Progenitor cell of endocrine pancreas (in vitro differentiated cells): ENCODE measurements around the gene GRK5. TPM values are rescaled to one million over a fixed set of nuclear protein-coding genes. Genes with fewer than 3 reads are reported as not detected.

ENCODE experiments used
- DNase-seq: peaks from one replicate; pipeline ENCODE4 v3.0.0; 2021; ENCODE audit warnings: low spot score; ENCODE audit not compliant: unreplicated experiment
- H3K27ac Mint-ChIP-seq: 2 replicates; pipeline ENCODE4 v1.8.0; 2021; ENCODE audit warnings: mild to moderate bottlenecking, moderate library complexity, mixed read lengths
- H3K27me3 Mint-ChIP-seq: 2 replicates; pipeline ENCODE4 v1.8.0; 2021; ENCODE audit warnings: mixed read lengths
- H3K36me3 Mint-ChIP-seq: 2 replicates; pipeline ENCODE4 v1.8.0; 2022; ENCODE audit warnings: mixed read lengths; ENCODE audit not compliant: insufficient read depth
- H3K4me1 Mint-ChIP-seq: 2 replicates; pipeline ENCODE4 v1.8.0; 2021; ENCODE audit warnings: low read depth, mixed read lengths
- H3K4me3 Mint-ChIP-seq: 2 replicates; pipeline ENCODE4 v1.8.0; 2021; ENCODE audit warnings: low read depth, mild to moderate bottlenecking, moderate library complexity, mixed read lengths
- H3K9me3 Mint-ChIP-seq: 2 replicates; pipeline ENCODE4 v1.8.0; 2021; ENCODE audit warnings: low read depth, mixed read lengths
- CTCF ChIP-seq: fragments of 200-600 bp; sonication (generic); IDR thresholded peaks from one replicate; pipeline ENCODE4 v1.5.0; 2021; ENCODE audit warnings: antibody characterized with exemption, mild to moderate bottlenecking; ENCODE audit not compliant: unreplicated experiment
- total RNA-seq: library from RNA; stranded (reverse); gene quantifications from 2 replicates; pipeline ENCODE4 v1.2.1, GENCODE V29; 2021

The GRK5 gene
- total RNA-seq, 1 donor from 2014 or later: 21.6 TPM

DNA sequence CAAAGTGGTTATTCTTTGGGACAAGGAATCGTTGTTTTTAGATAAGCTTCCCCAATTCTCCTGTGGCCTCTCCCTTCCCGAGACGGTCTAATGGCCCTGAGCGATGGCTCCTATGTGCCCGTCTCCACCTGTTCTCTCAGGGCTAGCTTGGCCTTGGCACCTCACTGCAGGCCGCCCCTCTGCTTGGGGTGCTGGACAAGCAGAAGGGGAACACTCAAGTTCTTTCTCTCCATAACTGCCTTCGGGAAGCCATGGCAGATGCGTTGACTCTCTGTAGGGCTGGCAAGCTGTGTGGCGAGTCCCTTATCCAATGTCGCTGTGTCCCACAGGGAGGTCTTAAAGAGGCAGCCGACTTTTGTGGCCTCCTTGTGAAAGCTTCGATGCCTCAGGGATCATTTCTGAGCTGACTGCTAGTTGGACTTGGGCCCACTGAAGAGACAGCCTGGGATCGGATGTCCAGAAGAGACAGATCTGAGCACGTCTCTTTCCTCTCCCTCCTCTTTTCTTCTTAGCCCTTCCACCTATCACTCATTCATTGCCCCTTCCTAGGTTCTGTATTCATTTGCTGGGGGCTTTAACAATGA is 70.8 kb downstream of the GRK5 start:
- no peak for TF ChIP-seq CTCF
- H3K27ac Mint-ChIP-seq: no peak overlapping the region
- H3K36me3 Mint-ChIP-seq: peaks cover 7% of the 10 kb centered on the region
- peaks cover 14% of the 10 kb centered on the region for H3K4me1 Mint-ChIP-seq
- peaks cover 7% of the 10 kb centered on the region for H3K9me3 Mint-ChIP-seq
- H3K4me3 Mint-ChIP-seq: no peak overlapping the region
- DNase-seq: no peak
- H3K27me3 Mint-ChIP-seq: no peaks in the 10 kb centered on the region

GRCh38 chr10:119279441-119279840 is 72.1 kb downstream of the GRK5 start:
- Mint-ChIP-seq H3K27ac (no peak overlapping the region), H3K4me3 (no peak overlapping the region), H3K4me1 (peaks cover 11% of the 10 kb centered on the region), H3K9me3 (peaks cover 7% of the 10 kb centered on the region), H3K27me3 (no peaks in the 10 kb centered on the region), H3K36me3 (peaks cover 7% of the 10 kb centered on the region)
- TF ChIP-seq CTCF: no peak
- no peak for DNase-seq

DNA sequence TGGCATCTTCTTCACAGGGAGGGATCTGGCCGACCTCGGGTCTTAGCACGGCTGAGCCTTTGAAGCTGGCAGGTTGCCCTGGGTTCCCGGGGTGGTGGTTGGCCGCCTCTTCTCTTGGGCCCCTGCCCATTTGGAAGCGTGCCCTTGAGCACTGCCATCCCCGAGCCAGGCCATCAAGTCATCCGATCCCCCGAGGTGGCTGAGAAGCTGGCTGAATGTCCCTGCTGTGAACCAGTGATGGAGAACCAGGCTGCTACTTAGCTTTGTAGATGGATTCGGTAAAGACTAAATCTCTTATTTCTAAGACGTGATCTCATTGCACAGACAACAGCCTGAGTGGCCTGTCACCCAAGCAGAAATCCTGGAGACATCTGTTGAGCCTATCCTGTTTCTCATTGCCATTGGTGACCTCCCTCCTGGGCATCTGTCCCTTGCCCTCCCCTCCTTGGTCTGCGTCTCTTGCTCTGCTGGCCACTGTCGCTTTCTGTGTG is 74.3 kb downstream of the GRK5 start:
- peaks cover 7% of the 10 kb centered on the region for H3K36me3 Mint-ChIP-seq
- H3K4me1 Mint-ChIP-seq: peaks cover 3% of the 10 kb centered on the region
- H3K27me3 Mint-ChIP-seq: no peaks in the 10 kb centered on the region
- H3K9me3 Mint-ChIP-seq: peaks cover 7% of the 10 kb centered on the region
- TF ChIP-seq CTCF: no peak
- no peak for DNase-seq
- H3K27ac Mint-ChIP-seq: no peak overlapping the region
- no peak overlapping the region for H3K4me3 Mint-ChIP-seq

DNA sequence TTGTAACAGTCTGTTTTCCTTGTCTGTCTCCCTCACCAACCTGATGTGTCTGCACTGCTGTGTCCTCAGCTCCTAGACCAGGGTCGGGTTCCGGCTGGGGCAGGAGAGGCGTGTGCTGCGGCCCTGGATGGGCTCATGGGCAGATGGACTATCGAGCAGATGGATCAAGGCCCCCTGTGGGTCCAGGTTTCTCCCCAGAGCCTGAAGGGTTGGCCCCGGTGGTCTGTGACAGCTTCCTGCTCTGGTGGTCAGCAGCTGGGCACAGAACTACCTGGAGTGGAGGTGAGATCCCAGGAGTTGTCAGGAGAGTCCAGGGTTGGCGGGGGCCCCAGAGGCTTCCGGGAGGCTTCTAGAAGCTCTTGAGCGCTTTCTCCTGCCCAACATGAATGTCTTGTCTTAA is 75.1 kb downstream of the GRK5 start:
- H3K9me3 Mint-ChIP-seq: peaks cover 4% of the 10 kb centered on the region
- no peak for TF ChIP-seq CTCF
- peaks cover 3% of the 10 kb centered on the region for H3K4me1 Mint-ChIP-seq

GRCh38 chr10:119283387-119283786 is 76.0 kb downstream of the GRK5 start:
- H3K9me3 Mint-ChIP-seq: no peaks in the 10 kb centered on the region
- no peak overlapping the region for H3K27ac Mint-ChIP-seq
- no peak for TF ChIP-seq CTCF
- H3K4me1 Mint-ChIP-seq: peaks cover 7% of the 10 kb centered on the region
- no peaks in the 10 kb centered on the region for H3K27me3 Mint-ChIP-seq
- no peak overlapping the region for H3K4me3 Mint-ChIP-seq
- no peaks in the 10 kb centered on the region for H3K36me3 Mint-ChIP-seq
- DNase-seq: no peak

More for the DNA sequence above, 75.1 kb downstream of the GRK5 start:
- Mint-ChIP-seq H3K36me3 (peaks cover 5% of the 10 kb centered on the region), H3K4me3 (no peak overlapping the region), H3K27me3 (no peaks in the 10 kb centered on the region), H3K27ac (no peak overlapping the region)
- DNase-seq: no peak
